OCI-LY7 (cell line): ENCODE measurements around the gene RNF8. TPM values are rescaled to one million over a fixed set of nuclear protein-coding genes. Genes with fewer than 3 reads are reported as not detected.
A peak's percentile ranks its signal among the peaks of the same experiment; 100 is the strongest.

Experiments
- BruUV-seq: library from RNA; stranded (reverse); fragments of 400-500 nt; replicated peaks from 2 replicates; lab custom pipeline; 2021; lab: Mats Ljungman, UMichigan
- CTCF ChIA-PET: fragments of 300-600 bp; sonication (Branson Sonifier 250); formaldehyde crosslinking; loops from one replicate; lab custom pipeline; 2022; ENCODE audit warnings: antibody characterized with exemption; ENCODE audit not compliant: unreplicated experiment; lab: Charles Lee
- POLR2A ChIA-PET: fragments of 300-600 bp; sonication (Branson Sonifier 250); formaldehyde crosslinking; loops from one replicate; lab custom pipeline; 2022; ENCODE audit warnings: antibody characterized with exemption; lab: Charles Lee
- DNase-seq: peaks from one replicate; pipeline ENCODE4 v3.0.0-alpha.2; 2015; ENCODE audit warnings: low spot score
- H2AFZ ChIP-seq: fragments of 200-600 bp; sonication (generic), shearing (Covaris generic); 2 replicates; pipeline ENCODE4 v1.6.1; 2014; ENCODE audit warnings: mild to moderate bottlenecking, antibody characterized with exemption, low read length, moderate library complexity
- H3K27ac ChIP-seq: fragments of 200-600 bp; sonication (generic); 2 replicates; pipeline ENCODE4 v1.5.1; 2014; ENCODE audit warnings: mixed run types, low read depth, mild to moderate bottlenecking, moderate library complexity, low read length, inconsistent platforms; ENCODE audit not compliant: poor library complexity, severe bottlenecking
- H3K36me3 ChIP-seq: fragments of 200-600 bp; sonication (generic); 2 replicates; pipeline ENCODE4 v1.6.1; 2014; ENCODE audit warnings: mild to moderate bottlenecking, antibody characterized with exemption, low read length, moderate library complexity, mixed read lengths; ENCODE audit not compliant: insufficient read depth
- H3K4me1 ChIP-seq: fragments of 200-600 bp; sonication (generic); 2 replicates; pipeline ENCODE4 v1.5.1; 2014; ENCODE audit warnings: mild to moderate bottlenecking, low read length; ENCODE audit not compliant: insufficient read depth, poor library complexity, severe bottlenecking
- H3K4me2 ChIP-seq: fragments of 200-600 bp; sonication (generic); 2 replicates; pipeline ENCODE4 v1.6.1; 2014; ENCODE audit warnings: mild to moderate bottlenecking, low read length
- H3K4me3 ChIP-seq: fragments of 200-600 bp; sonication (generic); 2 replicates; pipeline ENCODE4 v1.5.1; 2014; ENCODE audit warnings: mild to moderate bottlenecking, low read depth, low read length; ENCODE audit not compliant: poor library complexity, severe bottlenecking
- H3K79me2 ChIP-seq: fragments of 200-600 bp; sonication (generic); 2 replicates; pipeline ENCODE4 v1.6.1; 2016; ENCODE audit warnings: low read depth, mild to moderate bottlenecking, low read length, moderate library complexity, mixed read lengths; ENCODE audit not compliant: insufficient read depth
- H3K9me2 ChIP-seq: fragments of 200-600 bp; sonication (generic); 2 replicates; pipeline ENCODE4 v1.6.1; 2016; ENCODE audit warnings: mild to moderate bottlenecking, low read length, mixed read lengths; ENCODE audit not compliant: insufficient read depth
- H3K9me3 ChIP-seq: fragments of 200-600 bp; sonication (generic); 2 replicates; pipeline ENCODE4 v1.6.1; 2014; ENCODE audit warnings: mild to moderate bottlenecking, mixed run types, low read length, mixed read lengths
- H4K20me1 ChIP-seq: fragments of 200-600 bp; sonication (generic); 2 replicates; pipeline ENCODE4 v1.6.1; 2014; ENCODE audit warnings: mild to moderate bottlenecking, antibody characterized with exemption, low read length, moderate library complexity, mixed read lengths; ENCODE audit not compliant: insufficient read depth
- EZH2phosphoT487 ChIP-seq: fragments of 200-600 bp; sonication (generic); IDR thresholded peaks from 2 replicates; pipeline ENCODE4 v1.6.1; 2018; ENCODE audit warnings: low read depth, borderline replicate concordance, mild to moderate bottlenecking, mixed run types, antibody characterized with exemption, low read length, moderate library complexity, mixed read lengths
- intact Hi-C: fragments of 100-400 bp; cut with micrococcal nuclease; formaldehyde crosslinking; loops from one replicate; pipeline ENCODE4 v1.10.0; 2022; ENCODE audit not compliant: unreplicated experiment
- total RNA-seq, 2 experiments: library from RNA; depleted of rRNA in 1 of 2; stranded (reverse); fragments of >200 nt in 1 of 2; shearing (Covaris generic) in 1 of 2; gene quantifications; 2 replicates each; pipeline ENCODE4 v1.2.3, GENCODE V29; 2014 to 2022
- TF ChIP-seq, protein P1 (sequence below): fragments of 200-600 bp; sonication (generic); conservative IDR thresholded peaks from 2 replicates; pipeline ENCODE4 v1.5.1; 2014; ENCODE audit warnings: mild to moderate bottlenecking, antibody characterized with exemption, low read length, moderate library complexity, mixed read lengths

The RNF8 gene
- total RNA-seq, 2 experiments from 2014 or later, result 19.7 to 21.8 TPM

DNA sequence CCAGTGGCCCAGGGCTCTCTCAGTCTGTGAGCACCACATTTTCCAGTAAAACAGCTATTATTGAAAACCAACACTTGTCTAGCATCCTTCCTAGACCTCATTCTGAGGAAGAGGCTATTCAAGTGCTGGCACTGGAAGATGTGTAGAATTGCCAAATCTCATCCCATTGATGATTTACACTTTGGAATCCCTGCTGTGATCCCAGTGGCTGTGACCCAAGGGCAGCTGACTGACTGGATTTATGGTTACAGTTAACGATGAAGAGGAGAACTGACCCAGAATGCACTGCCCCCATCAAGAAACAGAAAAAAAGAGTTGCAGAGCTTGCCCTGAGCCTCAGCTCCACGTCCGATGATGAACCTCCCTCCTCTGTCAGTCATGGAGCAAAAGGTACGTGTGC is 81.6 kb downstream of the RNF8 start:
- Histone ChIP-seq H2AFZ (no peak overlapping the region), H3K4me2 (peak overlapping the region; percentile 93; the same call in 1 of the 2 replicates), H3K9me2 (no peaks in the 10 kb centered on the region), H3K79me2 (peaks cover 22% of the 10 kb centered on the region; the same call in 1 of the 2 replicates), H3K27ac (no peak overlapping the region), H4K20me1 (no peaks in the 10 kb centered on the region), H3K9me3 (no peaks in the 10 kb centered on the region), H3K36me3 (peaks cover 49% of the 10 kb centered on the region), H3K4me3 (no peak overlapping the region), H3K4me1 (peaks cover 17% of the 10 kb centered on the region)
- POLR2A ChIA-PET, result interaction anchor here (0.6 to 1.6 kb wide), 4 partner anchors 10 to 1268 kb away, joined by 3 to 4 read pairs (median 3); no protein-coding TSS in a partner anchor
- no peak for DNase-seq
- intact Hi-C loops, result no loop called here
- BruUV-seq, result no TSS peak
- CTCF ChIA-PET, result no interaction called here
- no peak for TF ChIP-seq EZH2phosphoT487
- TF ChIP-seq, protein P1, sequence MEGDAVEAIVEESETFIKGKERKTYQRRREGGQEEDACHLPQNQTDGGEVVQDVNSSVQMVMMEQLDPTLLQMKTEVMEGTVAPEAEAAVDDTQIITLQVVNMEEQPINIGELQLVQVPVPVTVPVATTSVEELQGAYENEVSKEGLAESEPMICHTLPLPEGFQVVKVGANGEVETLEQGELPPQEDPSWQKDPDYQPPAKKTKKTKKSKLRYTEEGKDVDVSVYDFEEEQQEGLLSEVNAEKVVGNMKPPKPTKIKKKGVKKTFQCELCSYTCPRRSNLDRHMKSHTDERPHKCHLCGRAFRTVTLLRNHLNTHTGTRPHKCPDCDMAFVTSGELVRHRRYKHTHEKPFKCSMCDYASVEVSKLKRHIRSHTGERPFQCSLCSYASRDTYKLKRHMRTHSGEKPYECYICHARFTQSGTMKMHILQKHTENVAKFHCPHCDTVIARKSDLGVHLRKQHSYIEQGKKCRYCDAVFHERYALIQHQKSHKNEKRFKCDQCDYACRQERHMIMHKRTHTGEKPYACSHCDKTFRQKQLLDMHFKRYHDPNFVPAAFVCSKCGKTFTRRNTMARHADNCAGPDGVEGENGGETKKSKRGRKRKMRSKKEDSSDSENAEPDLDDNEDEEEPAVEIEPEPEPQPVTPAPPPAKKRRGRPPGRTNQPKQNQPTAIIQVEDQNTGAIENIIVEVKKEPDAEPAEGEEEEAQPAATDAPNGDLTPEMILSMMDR, result no peak

DNA sequence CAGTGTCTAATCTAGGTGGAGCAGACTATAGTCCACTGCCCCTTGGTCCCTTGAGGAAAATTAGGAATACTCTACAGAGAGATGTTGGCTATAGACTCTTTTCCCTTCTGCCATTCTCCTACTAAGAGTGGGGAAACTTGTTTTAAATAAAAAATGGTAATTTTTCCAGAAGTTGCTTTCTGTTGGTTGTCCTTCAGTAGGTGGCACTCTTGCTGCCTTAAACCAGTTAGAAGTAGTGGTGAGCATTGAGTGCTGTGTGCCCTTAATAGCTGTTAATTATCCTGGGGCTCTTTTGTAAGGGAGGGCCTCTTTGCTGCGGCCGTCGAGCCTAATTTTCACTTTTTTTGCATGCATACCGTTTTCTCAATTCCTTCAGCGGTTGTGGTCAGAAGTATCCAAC is 82.0 kb downstream of the RNF8 start:
- intact Hi-C loops, result no loop called here
- no peaks in the 10 kb centered on the region for H3K9me3 ChIP-seq
- peak; percentile 11 for DNase-seq
- H3K4me1 ChIP-seq, result peaks cover 17% of the 10 kb centered on the region
- H3K4me3 ChIP-seq, result no peak overlapping the region
- peaks cover 54% of the 10 kb centered on the region for H3K36me3 ChIP-seq
- no TSS peak for BruUV-seq
- no peak overlapping the region for H3K27ac ChIP-seq
- no peak for TF ChIP-seq EZH2phosphoT487
- TF ChIP-seq, protein P1, result peak; percentile 64
- no peak overlapping the region for H2AFZ ChIP-seq
- peaks cover 22% of the 10 kb centered on the region; the same call in 1 of the 2 replicates for H3K79me2 ChIP-seq
- no peaks in the 10 kb centered on the region for H4K20me1 ChIP-seq
- H3K4me2 ChIP-seq, result no peak overlapping the region
- ChIA-PET CTCF (no interaction called here), POLR2A (no interaction called here)
- no peaks in the 10 kb centered on the region for H3K9me2 ChIP-seq

DNA sequence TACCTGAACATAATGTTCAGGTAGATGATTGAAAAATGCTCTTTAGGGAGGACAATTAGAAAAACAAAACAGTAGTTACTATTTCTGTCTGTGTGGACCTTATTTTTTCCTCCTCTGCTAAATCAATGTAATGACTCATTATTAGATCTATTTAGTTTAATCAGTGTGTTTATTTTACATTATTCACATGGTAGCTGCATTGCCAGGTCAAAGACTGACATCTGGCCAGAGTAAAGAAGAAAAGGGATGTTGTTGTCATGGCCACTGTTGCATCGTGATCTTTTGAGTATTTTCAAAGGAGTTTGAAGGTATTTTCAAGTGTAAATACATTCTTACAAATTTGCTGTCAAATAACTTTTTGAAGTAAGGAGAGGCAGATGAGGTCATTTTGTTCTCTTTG is 85.1 kb downstream of the RNF8 start:
- Histone ChIP-seq H3K4me3 (no peak overlapping the region), H3K4me2 (no peak overlapping the region), H3K36me3 (peaks cover 79% of the 10 kb centered on the region), H3K79me2 (peaks cover 24% of the 10 kb centered on the region; the same call in 1 of the 2 replicates), H3K4me1 (peaks cover 15% of the 10 kb centered on the region), H4K20me1 (no peaks in the 10 kb centered on the region), H3K27ac (no peak overlapping the region), H2AFZ (no peak overlapping the region), H3K9me3 (no peaks in the 10 kb centered on the region), H3K9me2 (no peaks in the 10 kb centered on the region)
- POLR2A ChIA-PET, result interaction anchor here (0.5 kb wide), 1 partner anchor 24 kb away, joined by 3 read pairs; no protein-coding TSS in a partner anchor
- intact Hi-C loops, result no loop called here
- DNase-seq, result no peak
- TF ChIP-seq, protein P1, result no peak
- TF ChIP-seq EZH2phosphoT487, result no peak
- BruUV-seq, result no TSS peak
- CTCF ChIA-PET, result no interaction called here
